Hematopoietic multipotent progenitor cell (in vitro differentiated cells): ENCODE results near the gene NELFCD. TPM values are rescaled to one million over a fixed set of nuclear protein-coding genes. Genes with fewer than 3 reads are reported as not detected.
"Not testable (repeated sequence)": the region's sequence is repeated elsewhere in the genome, so short reads cannot be mapped to it uniquely, and the experiment has no call there.

Source experiments
- DNase-seq, 3 donors: peaks; one replicate each; pipeline ENCODE4 v3.0.0-alpha.2; 2011 to 2015; ENCODE audit warnings: low read depth in 2 of 3, low spot score in 2 of 3
- total RNA-seq: library from RNA; depleted of rRNA; stranded (reverse); fragments of >200 nt; gene quantifications from one replicate; pipeline ENCODE4 v1.2.3, GENCODE V29; 2012

The NELFCD gene
- total RNA-seq, 1 donor = 54.9 TPM

GRCh38 chr20:59023616-59024015, 42.6 kb downstream of the NELFCD start:
- no peak for DNase-seq

GRCh38 chr20:59024111-59024530, 43.1 kb downstream of the NELFCD start:
- DNase-seq = no peak

DNA sequence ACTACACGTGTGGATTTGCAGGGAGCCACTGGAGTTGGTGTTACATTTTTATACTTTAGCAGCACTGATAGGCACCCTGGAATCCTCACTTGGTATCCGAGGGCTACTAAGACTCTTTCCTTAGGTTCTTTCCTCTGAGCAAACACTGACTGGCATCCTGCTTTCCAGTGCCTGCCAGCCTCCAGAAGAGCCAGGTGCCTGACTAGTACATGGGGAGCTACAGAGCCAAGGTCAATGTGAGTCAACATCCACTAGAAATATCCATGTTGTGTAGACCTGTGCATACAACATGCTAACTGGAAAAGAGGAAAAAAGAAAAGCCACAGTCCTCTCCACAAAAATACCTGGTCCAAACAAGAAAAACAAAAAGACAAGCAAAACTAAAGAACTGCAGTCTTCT, 44.0 kb downstream of the NELFCD start:
- no peak for DNase-seq

DNA sequence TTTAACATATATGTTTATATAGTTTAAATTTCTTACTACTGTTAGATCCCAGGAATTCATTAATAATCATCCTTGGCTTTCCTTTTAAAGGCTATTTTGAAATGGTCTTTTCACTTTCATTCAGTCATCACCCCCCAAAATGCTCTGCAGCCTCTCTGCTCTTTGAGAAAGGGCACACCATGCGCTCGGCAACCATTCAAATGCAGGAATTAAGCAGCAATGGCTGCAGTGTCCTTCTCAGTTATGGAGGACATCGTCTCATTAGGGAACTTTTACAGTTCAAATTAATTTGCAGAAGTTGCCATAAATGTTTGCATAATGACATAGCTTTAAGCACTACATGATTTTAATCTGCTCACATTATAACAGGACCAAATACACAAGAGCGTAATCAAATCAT, 44.5 kb downstream of the NELFCD start:
- no peak for DNase-seq

- DNase-seq = no peak
These were observed 46.1 kb downstream of the NELFCD start for GRCh38 chr20:59026904-59027740.

GRCh38 chr20:59027741-59028320, 46.8 kb downstream of the NELFCD start:
- no peak for DNase-seq

DNA sequence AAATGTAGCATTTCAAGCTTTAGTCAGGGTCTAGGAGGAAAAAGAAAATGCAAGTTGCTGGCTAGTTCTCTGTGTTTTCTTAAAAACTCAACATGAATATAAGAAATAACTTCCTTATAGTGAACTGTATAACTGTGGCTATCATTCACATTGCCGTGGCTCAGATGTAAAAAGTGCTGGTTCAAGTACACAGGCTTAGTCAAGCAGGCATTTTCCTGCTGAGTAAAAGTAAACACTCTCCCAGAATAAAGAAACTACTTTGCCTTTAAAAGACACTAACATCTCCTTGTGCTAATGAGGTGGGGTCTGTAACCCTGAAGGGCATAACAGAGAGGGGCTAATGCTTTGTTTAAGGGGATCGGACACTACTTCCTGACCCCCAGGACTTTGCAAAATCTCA, 47.8 kb downstream of the NELFCD start:
- no peak for DNase-seq

DNA sequence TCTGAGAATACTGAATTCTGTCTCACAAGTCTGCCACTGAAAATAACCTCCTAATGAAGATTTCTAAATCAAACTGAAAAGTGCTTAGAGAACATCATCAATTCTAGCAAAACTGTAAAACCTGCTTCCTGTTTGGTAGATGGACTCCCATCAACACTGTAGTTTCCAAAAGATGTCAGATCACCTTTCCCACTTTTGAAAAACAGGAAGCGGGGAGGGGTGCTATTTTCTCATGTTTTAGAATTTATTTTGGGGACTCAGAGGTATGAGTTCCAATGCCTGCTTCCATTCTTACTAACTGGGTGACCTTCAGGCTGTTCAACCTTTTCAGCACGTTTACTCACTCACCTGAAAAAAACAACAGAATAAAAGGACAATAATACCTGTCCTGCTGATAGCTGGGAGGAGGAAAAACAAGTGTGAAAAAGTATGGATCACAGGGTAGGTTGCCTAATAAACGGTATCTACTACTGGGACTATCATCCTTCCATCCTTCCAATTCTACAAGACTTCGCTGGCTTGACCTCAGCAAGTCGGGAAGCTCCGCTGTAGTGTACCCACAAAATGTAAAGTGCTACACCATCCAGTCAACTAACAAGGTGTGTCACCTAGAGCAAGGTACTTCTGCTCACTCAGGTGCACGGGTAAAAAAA, 50.0 kb downstream of the NELFCD start:
- DNase-seq = no peak

GRCh38 chr20:59031564-59032022, 50.5 kb downstream of the NELFCD start:
- DNase-seq = peak in 1 of 3 donors; percentile 18

DNA sequence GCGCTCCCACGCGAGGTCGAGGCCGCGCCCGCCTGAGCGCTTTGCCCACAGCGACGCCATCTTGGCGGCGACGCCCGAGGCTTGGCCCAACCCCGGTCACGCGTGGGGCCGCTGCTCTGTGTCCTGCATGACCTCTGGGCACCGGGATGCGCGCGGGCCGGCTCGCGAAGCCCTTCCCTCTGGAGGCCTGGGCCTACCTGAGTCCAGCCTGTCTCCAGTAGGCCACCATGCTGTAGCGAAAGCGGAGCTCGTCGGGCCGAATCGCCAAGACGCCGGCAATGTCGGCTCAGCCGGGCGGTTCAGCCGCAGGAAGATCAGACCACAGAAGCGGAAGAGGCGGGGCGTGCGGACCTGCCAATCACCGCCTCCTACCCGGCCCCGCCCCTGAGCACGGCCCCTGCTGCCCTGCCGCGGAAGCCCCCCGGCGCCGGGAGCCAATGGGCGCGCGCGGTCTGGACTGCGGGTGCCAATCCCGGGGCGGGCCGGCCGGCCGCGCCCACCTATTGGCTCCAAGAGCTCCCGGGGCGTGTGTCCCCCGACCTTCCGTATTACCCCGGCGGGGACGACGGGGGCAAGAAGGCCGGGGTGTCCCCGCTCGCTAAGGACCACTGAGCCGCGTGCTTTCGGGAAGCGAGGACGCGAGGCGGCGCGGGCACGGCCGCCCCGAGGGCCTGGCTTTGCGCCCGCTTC, 51.1 kb downstream of the NELFCD start, which contains the start of gene ATP5F1E:
ATP5F1E (minus strand) TSS at position 313 of the 690 bp plus-strand sequence; CDS start at position 229, 84 bp downstream.
- DNase-seq = peak; percentile 85 to 97 (median 96)

DNA sequence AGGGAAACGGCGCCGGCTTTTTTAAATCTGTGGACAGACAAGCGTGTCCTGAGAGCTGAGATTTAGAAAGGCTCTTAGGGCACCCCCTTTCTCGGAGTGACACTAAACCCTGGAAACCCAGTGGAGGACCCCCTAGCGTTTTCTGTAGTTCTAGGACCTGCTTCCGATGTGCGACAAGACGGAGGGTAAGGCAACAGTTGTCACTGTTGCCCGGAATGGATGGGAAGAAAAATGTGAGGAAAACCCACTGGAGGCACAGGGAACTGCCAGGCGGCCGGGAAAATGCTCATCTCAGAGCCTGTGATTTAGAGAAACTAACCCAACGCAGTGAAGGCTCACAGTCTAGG, 51.6 kb downstream of the NELFCD start:
- no peak for DNase-seq

DNA sequence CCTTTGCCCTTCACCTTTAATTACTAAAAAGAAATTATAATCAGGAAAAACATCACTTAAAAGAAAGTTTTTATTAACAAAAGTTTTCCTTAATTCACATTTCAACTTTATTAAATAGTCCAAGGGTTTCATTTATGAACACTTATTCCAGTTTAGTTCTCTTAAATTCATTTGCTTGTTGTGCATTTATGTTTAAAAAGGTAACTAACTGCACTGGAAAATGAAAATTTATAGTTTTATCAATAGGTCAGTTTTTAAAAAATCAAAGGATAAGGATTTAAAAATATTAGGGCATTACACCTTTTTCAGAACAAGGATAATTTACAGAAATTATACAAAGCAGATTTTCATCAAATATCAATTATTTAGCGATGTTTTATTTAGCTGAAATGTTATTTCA, 52.0 kb downstream of the NELFCD start:
- no peak for DNase-seq

DNA sequence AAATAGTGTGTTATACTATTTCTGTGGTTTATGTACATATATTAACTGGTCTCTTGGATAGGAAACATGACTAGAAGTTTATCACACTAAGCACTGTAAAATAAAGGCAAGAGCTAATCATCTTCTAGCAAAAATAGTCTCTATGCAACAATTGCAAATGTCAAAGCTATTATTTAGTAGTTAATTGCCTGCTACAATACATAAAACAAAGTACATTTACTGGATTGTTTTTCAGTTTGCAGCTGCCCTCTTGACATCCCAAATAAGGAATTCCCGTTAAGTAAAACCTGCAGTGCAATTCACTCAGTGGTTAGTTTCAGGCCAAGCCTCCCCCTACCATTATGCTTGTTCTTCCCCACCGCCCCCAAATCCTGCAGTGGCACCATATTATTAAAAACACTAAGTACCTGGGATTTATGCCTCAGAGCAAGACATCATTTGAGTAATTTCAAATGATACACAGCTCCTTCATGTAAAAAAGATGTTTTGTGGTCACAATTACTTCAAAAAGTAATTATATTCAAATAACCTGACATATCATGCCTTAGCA, 52.6 kb downstream of the NELFCD start:
- no peak for DNase-seq

DNA sequence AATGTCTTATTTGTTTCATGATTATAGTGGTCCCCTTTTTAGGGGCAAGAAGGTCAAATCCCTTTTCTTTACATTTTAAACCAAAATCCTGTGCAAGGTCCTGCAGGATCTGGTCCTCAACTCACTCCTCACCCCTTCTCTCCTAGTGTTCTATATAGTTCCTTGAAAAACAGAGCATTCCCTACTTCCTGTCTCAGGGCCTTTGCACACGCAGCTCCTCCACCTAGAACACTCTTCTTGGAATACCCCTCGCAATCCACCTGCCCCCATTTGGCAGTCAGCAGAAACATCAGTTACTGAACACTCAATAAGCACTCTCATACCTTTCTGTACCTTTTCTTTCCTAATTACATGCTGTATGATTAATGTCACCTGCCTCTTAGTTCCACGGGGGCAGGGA, 54.3 kb downstream of the NELFCD start:
- DNase-seq = no peak

DNA sequence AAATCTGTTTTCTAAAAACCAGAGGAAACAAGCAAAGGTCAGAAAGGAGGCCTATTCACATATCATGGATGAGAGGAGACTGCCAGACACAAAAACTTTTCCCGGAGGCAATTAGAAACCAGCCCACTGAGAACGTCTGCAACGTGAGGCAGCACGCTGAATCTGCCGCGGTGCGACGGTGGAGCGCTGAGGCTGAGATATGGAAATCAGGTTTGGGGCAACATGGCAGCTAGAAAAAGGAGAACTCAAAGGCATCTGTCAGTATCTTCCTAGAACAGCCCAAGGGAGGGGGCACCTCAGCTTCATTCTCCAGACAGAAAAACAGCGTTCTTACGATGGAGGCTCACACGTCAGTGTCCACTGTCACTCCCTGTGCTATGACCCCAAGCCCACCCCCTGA, 56.3 kb downstream of the NELFCD start:
- DNase-seq = no peak

DNA sequence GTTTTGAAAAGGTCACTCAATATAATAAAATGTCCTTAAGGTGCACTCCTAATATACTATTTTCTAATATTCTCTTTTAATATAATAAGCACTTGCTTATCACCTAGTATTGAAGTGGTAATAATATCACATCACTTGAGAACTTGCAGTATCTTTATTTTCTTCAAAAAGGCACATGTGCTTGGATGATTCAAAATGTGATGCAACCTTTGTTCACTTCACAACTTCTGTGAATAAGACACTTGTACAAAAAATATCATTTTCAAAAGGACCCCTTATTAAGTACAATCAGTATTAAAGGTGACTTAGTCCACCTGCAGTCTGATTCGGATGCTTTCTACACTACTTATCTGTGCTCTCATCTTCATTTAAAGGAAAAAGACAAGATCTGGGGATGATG, 58.2 kb downstream of the NELFCD start:
- no peak for DNase-seq

GRCh38 chr20:59040667-59041066, 59.6 kb downstream of the NELFCD start:
- DNase-seq = no peak

- DNase-seq = not testable (repeated sequence)
These were observed 60.4 kb downstream of the NELFCD start for GRCh38 chr20:59041487-59041886.

DNA sequence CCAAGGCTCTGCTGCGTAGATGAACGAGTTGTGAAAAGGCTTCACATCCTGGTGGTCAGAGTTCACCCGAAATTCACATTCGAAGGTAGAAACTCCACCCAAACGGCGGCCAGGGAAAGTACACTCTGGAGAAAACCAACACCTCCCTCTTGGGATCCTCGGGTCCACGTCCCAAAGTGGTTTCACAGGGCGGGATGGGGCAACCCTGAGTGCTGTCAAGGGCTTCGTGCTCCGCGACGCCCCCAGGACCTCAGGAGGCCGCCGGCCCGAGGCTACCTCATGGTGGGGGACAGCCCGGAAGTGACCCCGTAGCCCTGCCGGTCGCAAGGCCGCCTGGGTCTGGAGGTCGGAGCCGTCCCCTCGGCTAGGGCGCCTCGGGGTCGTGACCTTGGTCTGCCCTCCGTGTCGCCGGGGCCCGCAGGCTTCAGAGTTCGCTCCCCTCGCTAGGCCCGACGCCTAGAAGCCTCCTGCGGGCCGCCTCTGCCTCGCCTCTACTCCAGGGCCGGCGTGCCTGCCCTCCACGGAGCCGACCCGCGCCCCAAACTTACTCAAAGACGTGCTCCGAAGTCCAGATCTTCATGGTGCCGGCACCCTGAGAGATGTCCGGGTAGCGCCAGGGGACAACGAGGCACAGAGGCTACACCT, 61.2 kb downstream of the NELFCD start, which contains the start of gene PRELID3B:
PRELID3B (minus strand) TSS at position 636 of the 645 bp plus-strand sequence; CDS start at position 580, 56 bp downstream.
- peak in 1 of 3 donors; percentile 8 for DNase-seq
